GM18505 (cell line): ENCODE data around the gene FNDC1.

Experiments used
- ATAC-seq: cut with Tn5 transposase; IDR thresholded peaks from one replicate; pipeline ENCODE4 v1.9.1; 2021; ENCODE audit not compliant: unreplicated experiment
- POLR2A ChIP-seq: IDR thresholded peaks from 4 replicates; pipeline ENCODE4 v1.6.1; 2011; ENCODE audit warnings: borderline replicate concordance; ENCODE audit not compliant: insufficient read depth, insufficient read length; ENCODE audit errors: extremely low read depth

FNDC1 gene

DNA sequence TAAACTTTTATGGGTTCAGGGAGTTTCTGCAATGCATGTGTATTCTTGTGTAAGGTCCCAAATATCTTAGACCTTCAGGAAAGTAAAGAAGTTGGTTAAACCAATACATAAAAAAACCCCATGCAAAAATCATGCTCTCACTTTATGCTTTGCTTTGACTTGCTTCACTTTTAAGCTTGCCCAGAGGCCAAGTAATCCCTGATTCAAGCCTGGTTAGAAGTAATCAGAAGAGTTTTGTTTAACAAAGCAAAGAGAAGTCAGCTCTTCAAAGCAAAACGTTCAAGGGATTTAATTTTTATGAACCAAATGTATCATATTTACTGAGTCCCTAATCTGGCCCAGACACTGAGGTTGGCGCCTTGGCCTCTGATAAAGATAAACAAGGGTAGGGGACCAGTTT, 26.7 kb upstream of the FNDC1 start:
- TF ChIP-seq POLR2A, result no peak
- ATAC-seq, result no peak

DNA sequence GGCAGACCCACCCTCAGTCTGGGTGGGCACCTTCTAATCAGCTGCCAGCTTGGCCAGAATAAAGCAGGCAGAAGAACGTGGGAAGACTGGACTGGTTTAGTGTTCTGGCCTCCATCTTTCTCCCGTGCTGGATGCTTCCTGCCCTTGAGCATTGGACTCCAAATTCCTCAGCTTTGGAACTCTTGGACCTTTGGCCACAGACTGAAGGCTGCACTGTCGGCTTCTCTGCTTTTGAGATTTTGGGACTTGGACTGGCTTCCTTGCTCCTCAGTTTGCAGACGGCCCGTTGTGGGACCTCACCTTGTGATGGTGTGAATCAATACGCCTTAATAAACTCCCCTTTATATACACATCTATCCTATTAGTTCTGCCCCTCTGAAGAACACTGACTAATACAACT, 20.6 kb upstream of the FNDC1 start:
- no peak for TF ChIP-seq POLR2A
- ATAC-seq, result no peak

DNA sequence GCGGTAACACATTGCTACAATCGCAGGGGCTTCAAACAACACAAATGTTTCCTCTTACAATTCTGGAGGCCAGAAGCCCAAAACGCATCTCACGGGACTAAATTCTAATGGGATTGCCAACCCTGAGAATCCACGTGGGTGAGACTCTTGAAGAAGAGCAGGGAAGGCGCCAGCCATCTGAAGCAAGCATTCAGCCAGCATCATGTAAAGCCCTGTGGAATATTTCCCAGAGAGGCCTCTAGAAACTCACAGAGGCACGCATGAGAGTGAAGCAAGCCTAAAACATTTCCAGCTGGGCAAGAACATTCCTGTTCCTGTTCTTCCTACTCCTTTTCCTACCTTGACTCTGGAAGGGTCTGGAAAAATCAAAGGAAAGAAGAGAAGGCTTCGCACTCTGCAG, 19.6 kb upstream of the FNDC1 start:
- ATAC-seq, result no peak
- no peak for TF ChIP-seq POLR2A

DNA sequence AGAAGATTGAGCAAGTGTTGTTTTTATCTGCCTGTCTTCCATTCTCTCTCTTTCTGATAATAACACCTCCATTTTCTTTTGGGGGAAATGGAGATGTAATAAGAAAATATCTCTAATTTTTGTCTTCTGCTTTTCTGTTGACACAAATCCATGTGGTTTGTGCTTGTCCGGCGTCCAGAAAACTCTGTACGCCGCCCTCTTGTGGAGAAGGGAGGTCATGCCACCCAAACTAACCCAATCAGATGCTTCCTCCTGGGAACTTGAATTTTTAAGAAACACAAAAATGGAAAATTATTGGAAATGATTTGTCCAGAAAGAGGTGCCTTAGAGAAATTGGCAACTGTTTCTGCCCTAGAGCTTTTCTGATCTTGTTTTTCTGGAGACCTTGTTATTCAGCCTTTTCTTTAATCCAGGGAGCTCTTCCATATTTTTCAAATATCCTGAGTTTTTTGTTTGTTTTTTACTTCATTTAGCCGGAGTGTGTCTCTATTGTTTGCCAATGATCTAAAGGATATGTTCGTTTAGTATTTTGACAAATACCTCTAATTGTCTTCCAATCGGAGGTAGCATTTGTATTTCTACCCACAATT, 17.8 kb upstream of the FNDC1 start:
- no peak for TF ChIP-seq POLR2A
- ATAC-seq, result no peak

DNA sequence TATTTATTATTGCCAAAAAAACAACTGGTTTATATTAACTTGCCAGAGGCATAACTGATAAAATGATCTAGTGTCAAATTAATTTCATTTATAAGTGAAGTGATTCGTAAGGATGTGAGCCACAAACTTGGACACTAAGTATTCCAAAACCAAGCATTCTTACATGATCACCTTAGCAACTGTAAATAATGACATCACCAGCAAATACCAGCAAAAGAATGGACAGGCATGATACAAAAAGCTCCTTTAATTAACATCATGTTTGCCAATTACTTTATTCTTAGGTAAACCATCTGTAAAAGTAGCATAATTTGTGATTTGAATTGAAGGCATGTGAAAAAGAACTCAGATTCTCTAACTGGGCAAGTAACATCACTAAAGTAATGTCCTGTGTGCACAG, 17.2 kb upstream of the FNDC1 start:
- ATAC-seq, result no peak
- TF ChIP-seq POLR2A, result no peak

DNA sequence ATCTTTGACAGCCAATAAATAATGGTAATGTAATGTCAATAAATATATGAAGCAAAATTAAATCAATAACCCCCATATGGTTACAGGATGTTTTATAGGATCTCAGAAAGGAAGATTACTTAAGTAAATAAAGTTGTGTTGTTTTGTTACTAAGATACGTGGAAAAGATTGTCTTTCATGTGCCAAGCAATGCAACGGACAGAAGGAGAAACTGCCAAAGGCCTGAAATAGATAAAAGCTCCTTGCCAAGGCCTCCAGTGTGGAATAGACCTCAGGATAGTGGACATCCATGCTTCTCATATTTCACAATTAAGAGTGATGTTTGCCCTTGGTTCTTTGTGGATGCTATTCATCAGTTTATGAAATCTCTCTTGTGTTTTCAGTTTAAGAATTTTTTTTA, 16.4 kb upstream of the FNDC1 start:
- no peak for TF ChIP-seq POLR2A
- no peak for ATAC-seq

DNA sequence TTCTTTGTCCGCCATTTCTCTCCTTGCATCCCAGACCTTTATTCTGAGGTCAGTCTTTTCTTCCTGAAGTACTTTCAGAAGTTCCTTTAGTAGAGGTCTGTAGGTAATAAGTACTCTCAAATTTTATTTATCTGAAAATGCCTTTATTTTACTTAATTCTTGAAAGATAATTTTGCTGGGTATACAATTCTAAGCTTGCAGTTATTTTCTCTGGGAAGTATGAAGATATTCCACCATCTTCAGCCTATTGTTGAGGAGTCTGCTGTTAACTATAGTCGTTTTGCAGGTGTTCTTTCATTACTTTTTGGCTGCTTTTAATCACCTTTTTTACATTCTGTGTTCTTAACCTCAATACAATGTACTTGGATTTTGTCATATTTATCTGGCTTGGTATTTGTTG, 13.5 kb upstream of the FNDC1 start:
- no peak for TF ChIP-seq POLR2A
- ATAC-seq, result no peak

DNA sequence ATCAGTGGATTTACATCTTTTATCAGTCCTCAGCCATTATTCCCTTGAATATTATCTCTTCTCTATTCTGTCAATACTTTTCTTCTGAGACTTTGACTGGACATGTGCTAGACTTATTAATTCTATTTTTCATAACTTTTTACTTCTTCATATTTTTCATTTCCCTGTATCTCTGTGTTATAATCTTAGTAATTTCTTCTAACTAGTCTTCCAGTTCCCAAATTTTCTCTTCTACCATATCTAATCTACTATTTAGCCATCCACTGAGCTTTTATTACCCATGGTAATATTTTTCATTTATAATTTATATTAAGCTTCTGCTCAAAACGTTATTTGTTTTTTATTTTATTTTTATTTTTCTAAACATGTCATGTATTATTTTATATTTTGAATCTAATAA, 13.1 kb upstream of the FNDC1 start:
- TF ChIP-seq POLR2A, result no peak

DNA sequence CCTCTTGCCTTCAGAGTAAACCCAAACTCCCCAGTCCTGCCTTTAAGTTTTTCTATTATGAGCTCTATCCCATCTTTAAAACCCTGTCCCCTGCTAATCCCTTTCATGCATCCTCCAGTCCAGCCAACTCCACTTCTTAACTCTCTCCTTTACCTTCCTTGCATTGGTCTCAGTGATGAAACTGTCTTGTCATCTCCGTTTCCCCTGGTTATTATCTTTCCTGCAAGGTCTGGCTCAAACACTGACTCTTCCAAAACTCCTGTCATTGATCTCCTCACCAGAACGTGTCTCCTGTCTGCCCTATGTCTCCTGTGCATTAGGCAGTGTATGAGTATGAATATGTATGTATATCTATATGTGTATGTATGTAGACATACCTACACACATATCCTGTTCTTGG, 11.8 kb upstream of the FNDC1 start:
- no peak for TF ChIP-seq POLR2A
- no peak for ATAC-seq

More for the DNA sequence above, 13.1 kb upstream of the FNDC1 start:
- no peak for ATAC-seq

DNA sequence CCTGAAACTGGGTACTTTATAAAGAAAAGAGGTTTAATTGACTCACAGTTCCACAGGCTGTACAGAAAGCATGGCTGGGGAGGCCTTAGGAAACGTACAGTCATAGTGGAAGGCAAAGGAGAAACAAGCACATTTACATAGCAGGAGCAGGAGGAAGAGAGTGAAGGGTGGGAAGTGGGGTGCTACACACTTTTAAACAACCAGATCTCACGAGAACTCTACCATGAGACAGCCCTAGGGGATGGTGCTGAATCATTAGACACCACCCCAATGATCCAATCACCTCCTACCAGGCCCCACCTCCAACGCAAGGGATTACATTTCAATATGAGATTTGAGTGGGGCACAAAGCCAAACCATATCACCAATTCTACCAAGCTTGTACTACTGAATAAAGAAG, 7.4 kb upstream of the FNDC1 start:
- ATAC-seq, result no peak
- no peak for TF ChIP-seq POLR2A

DNA sequence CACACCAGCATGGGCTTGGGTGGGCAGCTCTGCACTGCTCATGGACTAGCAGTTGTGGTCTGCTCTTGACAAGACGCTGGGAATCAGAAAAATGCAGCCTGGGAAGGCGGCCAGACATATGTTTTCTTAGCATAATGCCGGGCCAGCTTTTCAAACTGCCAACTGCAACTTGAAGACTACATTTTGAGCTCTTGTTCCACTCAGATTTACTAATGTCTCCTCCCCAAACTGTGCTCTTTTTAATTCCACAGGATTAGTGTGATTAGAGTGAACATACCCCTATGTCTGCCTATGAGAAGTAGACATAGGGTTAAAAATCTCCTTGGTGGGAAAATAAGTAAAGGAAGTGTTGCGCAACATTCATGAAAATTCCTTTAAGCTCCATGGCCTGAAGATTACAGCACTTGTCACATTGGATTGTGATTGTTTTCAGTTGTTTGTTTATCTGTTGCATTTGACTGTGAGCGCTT, 5.3 kb upstream of the FNDC1 start:
- ATAC-seq, result no peak
- TF ChIP-seq POLR2A, result no peak

DNA sequence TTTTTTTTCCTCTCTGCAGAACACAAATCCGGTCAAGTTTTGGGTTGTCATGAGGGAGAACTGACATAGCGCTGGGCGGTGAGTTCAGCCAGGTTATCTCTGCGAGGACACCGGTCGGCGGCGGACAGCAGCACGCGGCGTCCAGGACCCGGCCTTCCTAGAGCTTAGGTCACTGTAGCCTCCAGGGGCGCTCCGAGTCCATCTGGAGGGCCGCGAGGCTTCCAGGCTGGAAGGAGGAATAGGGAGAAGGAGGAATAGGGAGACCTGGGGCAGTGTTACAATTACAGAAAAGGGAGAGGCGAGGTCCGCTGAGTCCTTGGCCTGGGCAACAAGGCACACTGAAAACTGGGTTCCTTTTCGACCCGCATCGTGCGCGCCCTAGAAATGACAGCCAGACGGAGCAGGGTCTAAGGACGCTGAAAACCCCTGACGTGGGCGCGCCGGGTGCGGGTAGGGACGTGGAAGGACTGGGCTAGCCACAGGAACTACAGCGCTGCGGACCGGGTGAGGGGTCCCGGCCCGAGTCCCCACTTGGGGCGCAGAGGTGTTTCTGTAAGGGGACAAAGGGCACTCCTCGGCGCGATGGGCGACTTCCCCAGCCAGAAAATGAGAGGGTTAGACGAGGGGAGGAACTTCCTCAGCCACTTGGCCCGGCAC, 536 bp upstream of the FNDC1 start:
- no peak for TF ChIP-seq POLR2A
- ATAC-seq, result no peak

DNA sequence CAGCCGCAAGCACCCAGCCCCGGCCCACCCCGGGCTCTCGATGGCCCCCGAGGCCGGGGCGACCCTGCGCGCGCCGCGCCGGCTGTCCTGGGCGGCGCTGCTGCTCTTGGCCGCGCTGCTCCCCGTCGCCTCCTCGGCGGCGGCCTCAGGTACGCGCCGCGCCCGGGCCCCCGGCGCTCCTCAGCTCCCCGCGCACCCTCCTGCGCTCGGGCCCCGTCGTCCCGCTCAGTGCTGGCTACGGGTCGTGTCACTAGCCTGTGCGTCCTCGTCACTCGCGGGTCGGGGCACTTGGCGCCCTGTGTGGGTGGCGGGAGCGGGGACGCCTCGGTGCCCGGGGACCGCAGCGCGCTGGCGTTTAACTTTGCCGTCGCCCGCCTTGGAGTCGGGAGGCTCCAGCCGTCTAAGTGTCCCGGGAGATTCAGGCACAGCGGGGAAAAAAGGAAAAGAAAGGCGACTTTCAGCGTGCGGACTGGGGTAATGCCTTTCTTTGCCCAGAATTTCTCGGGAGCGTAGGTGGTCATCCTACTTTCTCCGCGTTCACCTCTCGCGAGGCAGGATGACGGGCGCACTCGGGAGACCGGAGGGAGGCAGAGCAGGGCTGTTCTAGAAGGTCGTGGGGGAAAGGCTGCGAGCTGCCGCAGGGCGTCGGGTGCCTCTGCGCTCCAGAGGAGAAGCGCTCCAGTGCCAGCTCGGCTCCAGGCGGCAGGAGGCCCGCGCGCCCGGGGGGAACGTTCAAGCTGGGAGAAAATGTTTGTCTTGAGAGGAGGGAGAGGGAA, 545 bp downstream of the FNDC1 start:
- ATAC-seq, result peak; percentile 29

DNA sequence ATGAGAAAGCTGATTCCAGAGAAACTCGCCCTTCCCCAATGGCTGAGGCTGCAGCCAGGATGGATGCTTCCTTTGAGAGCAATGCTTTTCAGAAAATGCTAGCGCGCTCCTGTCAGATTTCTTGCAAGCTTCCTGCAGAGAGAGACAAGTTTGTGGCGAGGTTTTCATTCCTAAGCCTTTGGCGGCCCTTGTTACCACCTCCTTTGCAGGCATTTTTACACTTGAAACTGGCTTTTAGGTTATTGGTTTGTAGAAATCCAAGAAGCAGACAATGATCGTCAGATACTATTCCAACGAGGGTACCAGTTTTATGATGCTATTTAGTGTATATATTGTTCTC, 1.1 kb downstream of the FNDC1 start:
- no peak for ATAC-seq
- TF ChIP-seq POLR2A, result no peak

More for the DNA sequence above, 545 bp downstream of the FNDC1 start:
- no peak for TF ChIP-seq POLR2A

DNA sequence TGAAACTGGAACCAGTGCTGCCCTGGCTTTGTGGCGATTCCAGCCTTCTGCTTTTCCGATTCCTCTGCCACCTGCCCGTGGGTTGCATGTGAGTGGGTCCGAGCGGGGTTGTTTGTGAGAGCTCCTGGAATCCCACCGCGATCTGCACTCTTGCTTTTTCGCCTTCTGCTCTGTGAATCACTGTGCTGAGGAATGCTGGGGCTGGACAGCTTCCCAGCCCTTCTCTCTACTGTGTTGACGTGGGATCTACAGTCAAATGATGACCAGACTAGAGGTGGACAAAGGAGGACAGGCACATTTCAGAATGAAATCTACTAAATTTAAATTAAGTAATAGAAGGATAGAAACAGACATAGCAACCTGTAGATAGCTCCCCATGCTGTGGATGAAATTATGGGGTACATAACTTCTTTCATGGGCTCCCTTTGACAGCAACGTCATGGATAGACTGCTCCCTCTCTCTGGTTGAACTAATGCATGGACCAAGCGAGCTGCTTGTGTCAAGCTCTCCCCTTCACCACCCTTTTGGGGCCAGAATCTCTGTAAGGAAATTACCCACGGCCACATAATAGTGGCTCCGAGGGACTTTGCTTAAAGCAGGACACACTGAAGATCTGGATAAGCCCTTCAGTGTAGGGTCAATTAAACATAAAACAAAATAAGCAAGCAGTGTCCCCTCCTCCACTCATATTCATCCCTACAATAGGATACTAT, 2.0 kb downstream of the FNDC1 start:
- no peak for ATAC-seq
- no peak for TF ChIP-seq POLR2A
